ENCODE measurements around the gene NT5C3A. TPM values are rescaled to one million over a fixed set of nuclear protein-coding genes. Genes with fewer than 3 reads are reported as not detected.

NT5C3A gene
- total and polyA plus RNA-seq, 2 of the 13 experiments (the other 11 are each of a cell fraction or from before 2014, with no cell fraction given), result 16.9 to 34.0 TPM

DNA sequence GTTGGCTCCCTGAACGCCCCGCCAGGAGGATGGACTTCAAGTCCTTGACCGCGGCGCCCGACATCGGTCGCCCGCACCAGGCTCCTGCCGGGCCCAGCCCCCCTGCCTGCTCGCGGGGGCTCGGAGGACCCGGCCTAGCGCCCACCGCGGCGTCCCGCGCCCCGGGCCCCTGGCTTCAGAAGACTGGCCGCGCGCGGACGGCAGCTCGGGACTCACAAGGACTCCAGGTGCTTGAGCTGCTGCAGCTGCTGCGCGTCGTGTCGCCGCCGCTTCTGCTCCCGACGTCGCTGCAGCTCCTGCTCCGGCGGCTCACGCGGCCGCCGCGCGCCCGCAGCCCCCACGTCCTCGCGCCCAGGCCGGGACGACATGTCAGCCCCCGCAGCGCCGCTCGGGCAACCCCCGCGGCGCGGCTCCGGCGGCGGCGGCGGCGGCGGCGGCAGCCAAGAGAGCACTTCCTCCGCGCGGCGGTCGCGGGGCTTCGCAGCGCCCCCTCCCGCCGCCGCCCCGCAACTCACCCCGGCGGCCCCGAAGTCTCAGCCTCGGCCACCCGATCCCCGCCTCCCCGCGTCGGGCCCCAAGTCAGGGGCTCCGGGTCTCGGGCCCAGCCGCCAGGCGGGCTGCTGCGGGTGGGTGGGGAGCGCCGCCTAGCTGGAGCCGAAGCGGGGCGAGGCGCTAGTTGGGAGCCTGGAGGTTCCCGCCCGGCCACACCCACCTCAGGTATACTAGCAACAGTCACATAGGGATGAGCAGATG, 46.6 kb upstream of the NT5C3A start, which contains the start of gene RP9 (continued):
- peak; percentile 72; the same call in 1 of the 2 replicates for TF ChIP-seq ARID4A (CRISPR knock-in tag; IDR thresholded peaks at IDR 0.05; ENCODE audit: borderline replicate concordance)
- no peak for TF ChIP-seq ZNF570 (CRISPR knock-in tag; IDR thresholded peaks at IDR 0.05; ENCODE audit: borderline replicate concordance)
- TF ChIP-seq, protein P1, sequence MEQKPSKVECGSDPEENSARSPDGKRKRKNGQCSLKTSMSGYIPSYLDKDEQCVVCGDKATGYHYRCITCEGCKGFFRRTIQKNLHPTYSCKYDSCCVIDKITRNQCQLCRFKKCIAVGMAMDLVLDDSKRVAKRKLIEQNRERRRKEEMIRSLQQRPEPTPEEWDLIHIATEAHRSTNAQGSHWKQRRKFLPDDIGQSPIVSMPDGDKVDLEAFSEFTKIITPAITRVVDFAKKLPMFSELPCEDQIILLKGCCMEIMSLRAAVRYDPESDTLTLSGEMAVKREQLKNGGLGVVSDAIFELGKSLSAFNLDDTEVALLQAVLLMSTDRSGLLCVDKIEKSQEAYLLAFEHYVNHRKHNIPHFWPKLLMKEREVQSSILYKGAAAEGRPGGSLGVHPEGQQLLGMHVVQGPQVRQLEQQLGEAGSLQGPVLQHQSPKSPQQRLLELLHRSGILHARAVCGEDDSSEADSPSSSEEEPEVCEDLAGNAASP (CRISPR knock-in tag; IDR thresholded peaks at IDR 0.05; ENCODE audit: borderline replicate concordance), result no peak
- 0 out of 2 replicates have a peak, but pooled peaks have one; percentile 15 for TF ChIP-seq ZNF644 (CRISPR knock-in tag; IDR thresholded peaks at IDR 0.05; ENCODE audit: low read depth)
- TF ChIP-seq, protein P2, sequence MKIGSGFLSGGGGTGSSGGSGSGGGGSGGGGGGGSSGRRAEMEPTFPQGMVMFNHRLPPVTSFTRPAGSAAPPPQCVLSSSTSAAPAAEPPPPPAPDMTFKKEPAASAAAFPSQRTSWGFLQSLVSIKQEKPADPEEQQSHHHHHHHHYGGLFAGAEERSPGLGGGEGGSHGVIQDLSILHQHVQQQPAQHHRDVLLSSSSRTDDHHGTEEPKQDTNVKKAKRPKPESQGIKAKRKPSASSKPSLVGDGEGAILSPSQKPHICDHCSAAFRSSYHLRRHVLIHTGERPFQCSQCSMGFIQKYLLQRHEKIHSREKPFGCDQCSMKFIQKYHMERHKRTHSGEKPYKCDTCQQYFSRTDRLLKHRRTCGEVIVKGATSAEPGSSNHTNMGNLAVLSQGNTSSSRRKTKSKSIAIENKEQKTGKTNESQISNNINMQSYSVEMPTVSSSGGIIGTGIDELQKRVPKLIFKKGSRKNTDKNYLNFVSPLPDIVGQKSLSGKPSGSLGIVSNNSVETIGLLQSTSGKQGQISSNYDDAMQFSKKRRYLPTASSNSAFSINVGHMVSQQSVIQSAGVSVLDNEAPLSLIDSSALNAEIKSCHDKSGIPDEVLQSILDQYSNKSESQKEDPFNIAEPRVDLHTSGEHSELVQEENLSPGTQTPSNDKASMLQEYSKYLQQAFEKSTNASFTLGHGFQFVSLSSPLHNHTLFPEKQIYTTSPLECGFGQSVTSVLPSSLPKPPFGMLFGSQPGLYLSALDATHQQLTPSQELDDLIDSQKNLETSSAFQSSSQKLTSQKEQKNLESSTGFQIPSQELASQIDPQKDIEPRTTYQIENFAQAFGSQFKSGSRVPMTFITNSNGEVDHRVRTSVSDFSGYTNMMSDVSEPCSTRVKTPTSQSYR (CRISPR knock-in tag; IDR thresholded peaks at IDR 0.05; ENCODE audit: borderline replicate concordance), result no peak
- no peak for TF ChIP-seq TSC22D2 (CRISPR knock-in tag; IDR thresholded peaks at IDR 0.05; ENCODE audit: borderline replicate concordance)
- no peak for TF ChIP-seq ZNF780A (CRISPR knock-in tag; IDR thresholded peaks at IDR 0.05)
- TF ChIP-seq, protein P3, sequence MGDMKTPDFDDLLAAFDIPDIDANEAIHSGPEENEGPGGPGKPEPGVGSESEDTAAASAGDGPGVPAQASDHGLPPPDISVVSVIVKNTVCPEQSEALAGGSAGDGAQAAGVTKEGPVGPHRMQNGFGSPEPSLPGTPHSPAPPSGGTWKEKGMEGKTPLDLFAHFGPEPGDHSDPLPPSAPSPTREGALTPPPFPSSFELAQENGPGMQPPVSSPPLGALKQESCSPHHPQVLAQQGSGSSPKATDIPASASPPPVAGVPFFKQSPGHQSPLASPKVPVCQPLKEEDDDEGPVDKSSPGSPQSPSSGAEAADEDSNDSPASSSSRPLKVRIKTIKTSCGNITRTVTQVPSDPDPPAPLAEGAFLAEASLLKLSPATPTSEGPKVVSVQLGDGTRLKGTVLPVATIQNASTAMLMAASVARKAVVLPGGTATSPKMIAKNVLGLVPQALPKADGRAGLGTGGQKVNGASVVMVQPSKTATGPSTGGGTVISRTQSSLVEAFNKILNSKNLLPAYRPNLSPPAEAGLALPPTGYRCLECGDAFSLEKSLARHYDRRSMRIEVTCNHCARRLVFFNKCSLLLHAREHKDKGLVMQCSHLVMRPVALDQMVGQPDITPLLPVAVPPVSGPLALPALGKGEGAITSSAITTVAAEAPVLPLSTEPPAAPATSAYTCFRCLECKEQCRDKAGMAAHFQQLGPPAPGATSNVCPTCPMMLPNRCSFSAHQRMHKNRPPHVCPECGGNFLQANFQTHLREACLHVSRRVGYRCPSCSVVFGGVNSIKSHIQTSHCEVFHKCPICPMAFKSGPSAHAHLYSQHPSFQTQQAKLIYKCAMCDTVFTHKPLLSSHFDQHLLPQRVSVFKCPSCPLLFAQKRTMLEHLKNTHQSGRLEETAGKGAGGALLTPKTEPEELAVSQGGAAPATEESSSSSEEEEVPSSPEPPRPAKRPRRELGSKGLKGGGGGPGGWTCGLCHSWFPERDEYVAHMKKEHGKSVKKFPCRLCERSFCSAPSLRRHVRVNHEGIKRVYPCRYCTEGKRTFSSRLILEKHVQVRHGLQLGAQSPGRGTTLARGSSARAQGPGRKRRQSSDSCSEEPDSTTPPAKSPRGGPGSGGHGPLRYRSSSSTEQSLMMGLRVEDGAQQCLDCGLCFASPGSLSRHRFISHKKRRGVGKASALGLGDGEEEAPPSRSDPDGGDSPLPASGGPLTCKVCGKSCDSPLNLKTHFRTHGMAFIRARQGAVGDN (CRISPR knock-in tag; IDR thresholded peaks at IDR 0.05), result peak; percentile 72
- 0 out of 2 replicates have a peak, but pooled peaks have one; percentile 6 for TF ChIP-seq ZNF724P (CRISPR knock-in tag; IDR thresholded peaks at IDR 0.05; ENCODE audit: borderline replicate concordance)
- no peak for TF ChIP-seq ZNF749 (CRISPR knock-in tag; IDR thresholded peaks at IDR 0.05; ENCODE audit: borderline replicate concordance)
- peak; percentile 69 for TF ChIP-seq POLR2A (IDR thresholded peaks at IDR 0.05; ENCODE audit: insufficient read depth in 1 of 2, low read depth in 2 of 2, low read length in 2 of 2)
- TF ChIP-seq, protein P4, sequence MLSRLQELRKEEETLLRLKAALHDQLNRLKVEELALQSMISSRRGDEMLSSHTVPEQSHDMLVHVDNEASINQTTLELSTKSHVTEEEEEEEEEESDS (CRISPR knock-in tag; IDR thresholded peaks at IDR 0.05; ENCODE audit: borderline replicate concordance), result no peak

Measured in HepG2 (cell line).